Choroid plexus epithelial cell (primary cell): ENCODE measurements around the gene NFYA.

ENCODE experiments used
- DNase-seq: peaks from one replicate; pipeline ENCODE4 v3.0.0-alpha.2; 2010; ENCODE audit warnings: low read depth
- H3K4me3 ChIP-seq: 2 replicates; pipeline ENCODE4 v1.5.1; 2011; ENCODE audit warnings: low read depth, mild to moderate bottlenecking, control low read depth, low read length, moderate library complexity
- TF ChIP-seq, protein P1 (sequence below): conservative IDR thresholded peaks from 2 replicates; pipeline ENCODE4 v1.5.1; 2011; ENCODE audit warnings: low read depth, mild to moderate bottlenecking, control low read depth, inconsistent platforms, low read length, moderate library complexity

The NFYA gene

GRCh38 chr6:41132254-41132653 is 59.5 kb downstream of the NFYA start:
- no peak for DNase-seq
- H3K4me3 ChIP-seq: no peak overlapping the region
- TF ChIP-seq, protein P1, sequence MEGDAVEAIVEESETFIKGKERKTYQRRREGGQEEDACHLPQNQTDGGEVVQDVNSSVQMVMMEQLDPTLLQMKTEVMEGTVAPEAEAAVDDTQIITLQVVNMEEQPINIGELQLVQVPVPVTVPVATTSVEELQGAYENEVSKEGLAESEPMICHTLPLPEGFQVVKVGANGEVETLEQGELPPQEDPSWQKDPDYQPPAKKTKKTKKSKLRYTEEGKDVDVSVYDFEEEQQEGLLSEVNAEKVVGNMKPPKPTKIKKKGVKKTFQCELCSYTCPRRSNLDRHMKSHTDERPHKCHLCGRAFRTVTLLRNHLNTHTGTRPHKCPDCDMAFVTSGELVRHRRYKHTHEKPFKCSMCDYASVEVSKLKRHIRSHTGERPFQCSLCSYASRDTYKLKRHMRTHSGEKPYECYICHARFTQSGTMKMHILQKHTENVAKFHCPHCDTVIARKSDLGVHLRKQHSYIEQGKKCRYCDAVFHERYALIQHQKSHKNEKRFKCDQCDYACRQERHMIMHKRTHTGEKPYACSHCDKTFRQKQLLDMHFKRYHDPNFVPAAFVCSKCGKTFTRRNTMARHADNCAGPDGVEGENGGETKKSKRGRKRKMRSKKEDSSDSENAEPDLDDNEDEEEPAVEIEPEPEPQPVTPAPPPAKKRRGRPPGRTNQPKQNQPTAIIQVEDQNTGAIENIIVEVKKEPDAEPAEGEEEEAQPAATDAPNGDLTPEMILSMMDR: no peak

GRCh38 chr6:41135062-41135832 is 62.5 kb downstream of the NFYA start:
- TF ChIP-seq, protein P1: no peak
- DNase-seq: no peak
- H3K4me3 ChIP-seq: no peak overlapping the region

DNA sequence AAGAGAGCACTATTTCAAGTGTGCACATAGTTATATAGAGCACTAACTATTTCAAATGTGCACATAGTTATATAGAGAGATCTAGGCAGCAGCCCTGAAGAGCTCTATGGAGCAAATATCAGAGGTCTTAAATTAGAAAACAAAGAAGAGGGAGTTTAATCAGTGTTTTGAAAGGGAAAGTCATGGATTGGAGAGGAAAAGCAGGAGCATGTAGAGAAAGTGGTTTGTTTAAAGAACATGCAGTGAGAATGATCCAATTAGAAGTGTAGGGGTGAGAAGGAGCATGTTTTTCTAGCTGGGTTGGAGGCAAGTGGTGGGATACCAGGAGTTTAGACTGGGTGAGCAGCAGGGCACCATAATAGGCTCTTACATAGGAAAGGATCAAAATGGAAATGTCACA is 64.1 kb downstream of the NFYA start:
- DNase-seq: no peak
- TF ChIP-seq, protein P1: no peak
- H3K4me3 ChIP-seq: no peak overlapping the region

DNA sequence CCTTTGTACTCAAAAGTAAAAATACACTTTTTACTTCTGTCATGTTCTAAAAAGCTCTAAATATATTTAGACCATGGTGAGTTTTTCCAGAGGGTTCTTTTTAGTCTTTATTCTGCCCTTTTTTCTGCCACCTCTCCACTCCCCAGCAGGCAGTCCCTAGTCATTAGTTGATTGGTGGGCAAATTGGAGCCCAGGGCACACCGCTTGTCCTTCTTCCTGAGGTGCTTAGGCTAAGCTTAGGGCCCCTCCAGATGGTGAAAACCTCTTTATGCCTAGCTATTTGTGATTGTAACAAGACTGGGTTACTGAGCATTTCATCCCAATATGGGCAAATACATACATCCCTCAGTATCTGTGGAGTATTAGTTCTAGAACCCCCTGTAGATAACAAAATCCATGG is 75.1 kb downstream of the NFYA start:
- DNase-seq: no peak
- TF ChIP-seq, protein P1: no peak
- H3K4me3 ChIP-seq: no peak overlapping the region
